Urinary bladder (tissue), 4 donors: ENCODE data around the gene SLC25A21. TPM values are rescaled to one million over a fixed set of nuclear protein-coding genes. Genes with fewer than 3 reads are reported as not detected.

Experiments used
- DNase-seq: peaks from one replicate; pipeline ENCODE4 v3.0.0-alpha.2; 2015; ENCODE audit errors: extremely low spot score
- H3K27ac ChIP-seq: one replicate; pipeline ENCODE4 v1.5.1; 2013; ENCODE audit warnings: low read depth, mild to moderate bottlenecking, moderate library complexity
- H3K36me3 ChIP-seq: one replicate; pipeline ENCODE4 v1.6.1; 2013; ENCODE audit warnings: mild to moderate bottlenecking, moderate library complexity; ENCODE audit not compliant: insufficient read depth
- H3K4me1 ChIP-seq: one replicate; pipeline ENCODE4 v1.6.1; 2013; ENCODE audit warnings: mild to moderate bottlenecking, moderate library complexity; ENCODE audit not compliant: insufficient read depth
- H3K4me3 ChIP-seq: one replicate; pipeline ENCODE4 v1.5.1; 2013; ENCODE audit warnings: low read depth, low read length
- WGBS: extraction: QIAGEN DNeasy Blood & Tissue Kit; methylation state at CpG from one replicate; pipeline ENCODE4 v1.1.7; 2013; 5-methylcytosine and 5-hydroxymethylcytosine counted together
- polyA plus RNA-seq: library from polyadenylated mRNA; stranded (reverse); fragments of 200-250 nt; gene quantifications from one replicate; pipeline ENCODE4 v1.2.3, GENCODE V29; 2013
- small RNA-seq: library from RNA; depleted of rRNA; stranded (forward); fragments of <200 nt; gene quantifications from one replicate; pipeline ENCODE3, GENCODE V24; 2014
- total RNA-seq: library from RNA; depleted of rRNA; stranded (reverse); fragments of >200 nt; gene quantifications from one replicate; pipeline ENCODE4 v1.2.3, GENCODE V29; 2014
- donor health status: healthy with polysubstance abuse.
- donor health status: healthy.

The SLC25A21 gene
- total and polyA plus RNA-seq, 2 donors, result 0.72 to 1.8 TPM

- Histone ChIP-seq H3K4me3 (peak overlapping the region; percentile 10), H3K4me1 (peaks cover 2% of the 10 kb centered on the region), H3K27ac (no peak overlapping the region), H3K36me3 (no peaks in the 10 kb centered on the region)
- DNase-seq, result no peak
- WGBS, result 3% methylated on average over 62 of the region's 62 CpGs
These were observed 524.3 kb downstream of the SLC25A21 start for GRCh38 chr14:36647824-36648753.

- Histone ChIP-seq H3K4me1 (peaks cover 2% of the 10 kb centered on the region), H3K4me3 (peak overlapping the region; percentile 10), H3K27ac (no peak overlapping the region), H3K36me3 (no peaks in the 10 kb centered on the region)
- WGBS, result 1% methylated on average over 34 of the region's 34 CpGs
- DNase-seq, result no peak
These were observed 525.0 kb downstream of the SLC25A21 start for GRCh38 chr14:36647417-36647823.

- H3K27ac ChIP-seq, result no peak overlapping the region
- WGBS, result 3% methylated on average over 55 of the region's 55 CpGs
- no peaks in the 10 kb centered on the region for H3K36me3 ChIP-seq
- no peak for DNase-seq
- H3K4me3 ChIP-seq, result peak overlapping the region; percentile 10
- H3K4me1 ChIP-seq, result peaks cover 2% of the 10 kb centered on the region
These were observed 525.6 kb downstream of the SLC25A21 start for GRCh38 chr14:36646664-36647416.

GRCh38 chr14:36633580-36633979 is 538.8 kb downstream of the SLC25A21 start:
- 79% methylated on average over 3 of the region's 3 CpGs for WGBS
- Histone ChIP-seq H3K4me3 (no peak overlapping the region), H3K36me3 (no peaks in the 10 kb centered on the region), H3K4me1 (no peaks in the 10 kb centered on the region), H3K27ac (no peak overlapping the region)
- DNase-seq, result no peak

Small RNA genes within 50 kb of the gene (small RNA-seq; reads per million reads assigned to genes)
- gene MIR4503 (not detected), gene RNU6-273P (not detected)

Other genes with a start within 250 kb of the SLC25A21 start
- gene MIPOL1, start 25.3 kb upstream of the SLC25A21 start, total RNA-seq, result 48.4 TPM
- 5.6 TPM for gene MIPOL1, start 25.3 kb upstream of the SLC25A21 start, polyA plus RNA-seq